Hematopoietic multipotent progenitor cell treated with erythropoietin and hydrocortisone succinate and interleukin-3 and kit ligand, for 8 days (in vitro differentiated cells): ENCODE measurements around the gene PRG3.

Experiments
- DNase-seq: peaks from one replicate; pipeline ENCODE4 v3.0.0-alpha.2; 2015

PRG3 gene

GRCh38 chr11:57380975-57381374, at the start of gene PRG3:
TSS of gene PRG3 (minus strand) at chr11:57381150. CDS start at chr11:57380708, 442 bp downstream.
- no peak for DNase-seq

GRCh38 chr11:57429946-57430345, 49.0 kb upstream of the PRG3 start:
- DNase-seq: no peak

- DNase-seq: no peak
Observed at GRCh38 chr11:57428643-57429042, 47.7 kb upstream of the PRG3 start.

- no peak for DNase-seq
Observed at GRCh38 chr11:57427727-57428082, 46.8 kb upstream of the PRG3 start.

GRCh38 chr11:57426929-57427726, 46.2 kb upstream of the PRG3 start, which contains the start of gene SLC43A3:
TSS of gene SLC43A3 (minus strand) at chr11:57427121. CDS start at chr11:57426172, 949 bp downstream.
- peak; percentile 88 for DNase-seq

GRCh38 chr11:57426439-57426928, 45.5 kb upstream of the PRG3 start:
- peak; percentile 68 for DNase-seq

- peak; percentile 43 for DNase-seq
Observed at GRCh38 chr11:57425565-57426438, 44.9 kb upstream of the PRG3 start.

- peak; percentile 99 for DNase-seq
Observed at GRCh38 chr11:57424792-57425564, 44.0 kb upstream of the PRG3 start.

GRCh38 chr11:57424137-57424791, 43.3 kb upstream of the PRG3 start:
- no peak for DNase-seq

- DNase-seq: no peak
Observed at GRCh38 chr11:57422669-57423068, 41.7 kb upstream of the PRG3 start.

- no peak for DNase-seq
Observed at GRCh38 chr11:57421805-57422204, 40.9 kb upstream of the PRG3 start.

GRCh38 chr11:57421066-57421465, 40.1 kb upstream of the PRG3 start:
- DNase-seq: no peak

GRCh38 chr11:57419146-57419545, 38.2 kb upstream of the PRG3 start:
- DNase-seq: no peak

- no peak for DNase-seq
Observed at GRCh38 chr11:57418131-57418530, 37.2 kb upstream of the PRG3 start.

GRCh38 chr11:57417056-57417455, 36.1 kb upstream of the PRG3 start:
- DNase-seq: no peak

GRCh38 chr11:57416436-57416835, 35.5 kb upstream of the PRG3 start:
- no peak for DNase-seq

GRCh38 chr11:57414612-57415212, 33.8 kb upstream of the PRG3 start:
- no peak for DNase-seq

GRCh38 chr11:57413681-57414080, 32.7 kb upstream of the PRG3 start:
- no peak for DNase-seq

GRCh38 chr11:57410287-57410686, 29.3 kb upstream of the PRG3 start:
- no peak for DNase-seq

GRCh38 chr11:57409321-57410100, 28.6 kb upstream of the PRG3 start:
- no peak for DNase-seq

- DNase-seq: no peak
Observed at GRCh38 chr11:57408771-57409170, 27.8 kb upstream of the PRG3 start.
